ENCODE results near the gene RNF149.

GRCh38 chr2:101299604-101300003 is 8.9 kb downstream of the RNF149 start:
- TF ChIP-seq POLR2AphosphoS5 (IDR thresholded peaks at IDR 0.05), result no peak
- TF ChIP-seq EP300 (IDR thresholded peaks at IDR 0.05), result no peak
